OCI-LY7 (cell line): ENCODE data around the gene AMOTL1. TPM values are rescaled to one million over a fixed set of nuclear protein-coding genes. Genes with fewer than 3 reads are reported as not detected.

Source experiments
- BruUV-seq: library from RNA; stranded (reverse); fragments of 400-500 nt; replicated peaks from 2 replicates; lab custom pipeline; 2021; lab: Mats Ljungman, UMichigan
- CTCF ChIA-PET: fragments of 300-600 bp; sonication (Branson Sonifier 250); formaldehyde crosslinking; loops from one replicate; lab custom pipeline; 2022; ENCODE audit warnings: antibody characterized with exemption; ENCODE audit not compliant: unreplicated experiment; lab: Charles Lee
- POLR2A ChIA-PET: fragments of 300-600 bp; sonication (Branson Sonifier 250); formaldehyde crosslinking; loops from one replicate; lab custom pipeline; 2022; ENCODE audit warnings: antibody characterized with exemption; lab: Charles Lee
- DNase-seq: peaks from one replicate; pipeline ENCODE4 v3.0.0-alpha.2; 2015; ENCODE audit warnings: low spot score
- H2AFZ ChIP-seq: fragments of 200-600 bp; sonication (generic), shearing (Covaris generic); 2 replicates; pipeline ENCODE4 v1.6.1; 2014; ENCODE audit warnings: mild to moderate bottlenecking, antibody characterized with exemption, low read length, moderate library complexity
- H3K27ac ChIP-seq: fragments of 200-600 bp; sonication (generic); 2 replicates; pipeline ENCODE4 v1.5.1; 2014; ENCODE audit warnings: mixed run types, low read depth, mild to moderate bottlenecking, moderate library complexity, low read length, inconsistent platforms; ENCODE audit not compliant: poor library complexity, severe bottlenecking
- H3K36me3 ChIP-seq: fragments of 200-600 bp; sonication (generic); 2 replicates; pipeline ENCODE4 v1.6.1; 2014; ENCODE audit warnings: mild to moderate bottlenecking, antibody characterized with exemption, low read length, moderate library complexity, mixed read lengths; ENCODE audit not compliant: insufficient read depth
- H3K4me1 ChIP-seq: fragments of 200-600 bp; sonication (generic); 2 replicates; pipeline ENCODE4 v1.5.1; 2014; ENCODE audit warnings: mild to moderate bottlenecking, low read length; ENCODE audit not compliant: insufficient read depth, poor library complexity, severe bottlenecking
- H3K4me2 ChIP-seq: fragments of 200-600 bp; sonication (generic); 2 replicates; pipeline ENCODE4 v1.6.1; 2014; ENCODE audit warnings: mild to moderate bottlenecking, low read length
- H3K4me3 ChIP-seq: fragments of 200-600 bp; sonication (generic); 2 replicates; pipeline ENCODE4 v1.5.1; 2014; ENCODE audit warnings: mild to moderate bottlenecking, low read depth, low read length; ENCODE audit not compliant: poor library complexity, severe bottlenecking
- H3K79me2 ChIP-seq: fragments of 200-600 bp; sonication (generic); 2 replicates; pipeline ENCODE4 v1.6.1; 2016; ENCODE audit warnings: low read depth, mild to moderate bottlenecking, low read length, moderate library complexity, mixed read lengths; ENCODE audit not compliant: insufficient read depth
- H3K9me2 ChIP-seq: fragments of 200-600 bp; sonication (generic); 2 replicates; pipeline ENCODE4 v1.6.1; 2016; ENCODE audit warnings: mild to moderate bottlenecking, low read length, mixed read lengths; ENCODE audit not compliant: insufficient read depth
- H3K9me3 ChIP-seq: fragments of 200-600 bp; sonication (generic); 2 replicates; pipeline ENCODE4 v1.6.1; 2014; ENCODE audit warnings: mild to moderate bottlenecking, mixed run types, low read length, mixed read lengths
- H4K20me1 ChIP-seq: fragments of 200-600 bp; sonication (generic); 2 replicates; pipeline ENCODE4 v1.6.1; 2014; ENCODE audit warnings: mild to moderate bottlenecking, antibody characterized with exemption, low read length, moderate library complexity, mixed read lengths; ENCODE audit not compliant: insufficient read depth
- CTCF ChIP-seq: fragments of 200-600 bp; sonication (generic); conservative IDR thresholded peaks from 2 replicates; pipeline ENCODE4 v1.5.1; 2014; ENCODE audit warnings: mild to moderate bottlenecking, antibody characterized with exemption, low read length, moderate library complexity, mixed read lengths
- EZH2phosphoT487 ChIP-seq: fragments of 200-600 bp; sonication (generic); IDR thresholded peaks from 2 replicates; pipeline ENCODE4 v1.6.1; 2018; ENCODE audit warnings: low read depth, borderline replicate concordance, mild to moderate bottlenecking, mixed run types, antibody characterized with exemption, low read length, moderate library complexity, mixed read lengths
- intact Hi-C: fragments of 100-400 bp; cut with micrococcal nuclease; formaldehyde crosslinking; loops from one replicate; pipeline ENCODE4 v1.10.0; 2022; ENCODE audit not compliant: unreplicated experiment
- total RNA-seq, 2 experiments: library from RNA; depleted of rRNA in 1 of 2; stranded (reverse); fragments of >200 nt in 1 of 2; shearing (Covaris generic) in 1 of 2; gene quantifications; 2 replicates each; pipeline ENCODE4 v1.2.3, GENCODE V29; 2014 to 2022

The AMOTL1 gene
- total RNA-seq, 2 experiments from 2014 or later: not detected

- POLR2A ChIA-PET: interaction anchor here (0.6 kb wide), 1 partner anchor 156 kb away, joined by 3 read pairs; no protein-coding TSS in a partner anchor
Measured at GRCh38 chr11:94804874-94805273, 36.7 kb downstream of the AMOTL1 start.

DNA sequence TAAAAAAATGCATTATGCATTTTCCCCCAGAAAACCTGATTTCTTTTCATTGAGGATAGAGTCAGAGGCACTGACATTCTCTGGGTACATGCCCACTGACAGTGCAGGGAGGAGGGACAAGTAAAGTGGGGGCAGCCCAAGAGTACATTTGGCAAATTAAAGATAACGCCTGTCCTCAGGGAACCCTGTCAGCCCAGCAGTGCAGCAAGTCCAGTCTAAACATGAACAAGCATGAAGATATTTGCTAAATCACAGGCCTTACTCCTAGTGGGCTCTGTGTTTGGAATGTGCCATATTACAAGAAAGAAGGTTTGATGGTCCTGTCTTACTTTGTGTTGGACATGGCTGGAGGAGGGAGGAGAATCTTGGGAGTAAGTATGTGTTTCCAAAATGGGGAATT, 37.9 kb downstream of the AMOTL1 start:
- ChIA-PET CTCF (no interaction called here), POLR2A (interaction anchor here (0.7 kb wide), 1 partner anchor 1514 kb away, joined by 3 read pairs; no protein-coding TSS in a partner anchor)
- H3K79me2 ChIP-seq: no peaks in the 10 kb centered on the region
- no peaks in the 10 kb centered on the region for H3K9me3 ChIP-seq
- no peaks in the 10 kb centered on the region for H3K36me3 ChIP-seq
- intact Hi-C loops: no loop called here
- H3K4me2 ChIP-seq: no peak overlapping the region
- no peaks in the 10 kb centered on the region for H3K4me1 ChIP-seq
- H4K20me1 ChIP-seq: no peaks in the 10 kb centered on the region
- TF ChIP-seq EZH2phosphoT487 (no peak), CTCF (no peak)
- H2AFZ ChIP-seq: no peak overlapping the region
- no peak overlapping the region for H3K27ac ChIP-seq
- BruUV-seq: no TSS peak
- no peak overlapping the region for H3K4me3 ChIP-seq
- H3K9me2 ChIP-seq: no peaks in the 10 kb centered on the region
- DNase-seq: no peak

More at GRCh38 chr11:94804874-94805273, 36.7 kb downstream of the AMOTL1 start:
- Histone ChIP-seq H3K4me2 (no peak overlapping the region), H3K9me2 (no peaks in the 10 kb centered on the region), H3K79me2 (no peaks in the 10 kb centered on the region), H3K27ac (no peak overlapping the region), H3K4me3 (no peak overlapping the region), H4K20me1 (no peaks in the 10 kb centered on the region), H3K36me3 (no peaks in the 10 kb centered on the region), H2AFZ (no peak overlapping the region), H3K9me3 (no peaks in the 10 kb centered on the region), H3K4me1 (no peaks in the 10 kb centered on the region)
- DNase-seq: no peak
- CTCF ChIA-PET: no interaction called here
- BruUV-seq: no TSS peak
- intact Hi-C loops: no loop called here
- TF ChIP-seq EZH2phosphoT487: no peak

- POLR2A ChIA-PET: no interaction called here
- H2AFZ ChIP-seq: no peak overlapping the region
- CTCF ChIA-PET: no interaction called here
Measured at GRCh38 chr11:94806419-94806818, 38.3 kb downstream of the AMOTL1 start.

More at GRCh38 chr11:94806419-94806818, 38.3 kb downstream of the AMOTL1 start:
- H3K9me3 ChIP-seq: no peaks in the 10 kb centered on the region
- H3K4me1 ChIP-seq: no peaks in the 10 kb centered on the region
- TF ChIP-seq CTCF (no peak), EZH2phosphoT487 (no peak)
- no peak for DNase-seq
- no peaks in the 10 kb centered on the region for H4K20me1 ChIP-seq
- intact Hi-C loops: no loop called here
- no peaks in the 10 kb centered on the region for H3K36me3 ChIP-seq
- no peaks in the 10 kb centered on the region for H3K79me2 ChIP-seq
- H3K9me2 ChIP-seq: no peaks in the 10 kb centered on the region
- no peak overlapping the region for H3K4me2 ChIP-seq
- no TSS peak for BruUV-seq
- H3K4me3 ChIP-seq: no peak overlapping the region
- no peak overlapping the region for H3K27ac ChIP-seq
